A673 (cell line): ENCODE results near the gene DOCK1.

Experiments used
- CTCF ChIP-seq: fragments of 300-800, 200-600 bp; sonication (generic); conservative IDR thresholded peaks from 2 replicates; pipeline ENCODE4 v1.5.1; 2017; ENCODE audit warnings: low read depth, mild to moderate bottlenecking, antibody characterized with exemption, low read length, moderate library complexity, mixed read lengths
- EZH2 ChIP-seq: fragments of 200-600 bp; sonication (generic); IDR thresholded peaks from 2 replicates; pipeline ENCODE4 v1.6.1; 2017; ENCODE audit warnings: borderline replicate concordance, low read depth, mild to moderate bottlenecking, mixed read lengths, antibody characterized with exemption, low read length; ENCODE audit not compliant: poor library complexity, severe bottlenecking

- TF ChIP-seq CTCF (no peak), EZH2 (no peak)
Observed at GRCh38 chr10:127193125-127193524, 287.9 kb downstream of the DOCK1 start.
